Prostate gland (tissue), 2 donors: ENCODE results near the gene ANKS1B. TPM values are rescaled to one million over a fixed set of nuclear protein-coding genes. Genes with fewer than 3 reads are reported as not detected.

Experiments used
- DNase-seq: peaks from one replicate; pipeline ENCODE4 v3.0.0-alpha.2; 2019; ENCODE audit warnings: low spot score
- H3K27ac ChIP-seq, 2 donors: fragments of 200-600 bp; sonication (generic); 2 replicates each; pipeline ENCODE4 v1.5.1; 2017 to 2019
- H3K27me3 ChIP-seq: fragments of 200-600 bp; sonication (generic); replicated peaks from 2 replicates; pipeline ENCODE4 v1.5.1; 2019; ENCODE audit not compliant: insufficient read depth
- H3K36me3 ChIP-seq, 2 donors: fragments of 200-600 bp; sonication (generic); 1 replicate in 1 of 2; 2 replicates in 1 of 2; pipeline versions ENCODE4 v1.5.1 to v1.8.1; 2017 to 2019
- H3K4me1 ChIP-seq: fragments of 200-600 bp; sonication (generic); replicated peaks from 2 replicates; pipeline ENCODE4 v1.5.1; 2019
- H3K4me3 ChIP-seq, 2 donors: fragments of 200-600 bp; sonication (generic); 2 replicates each; pipeline ENCODE4 v1.5.1; 2017 to 2019
- H3K9me3 ChIP-seq: fragments of 200-600 bp; sonication (generic); 2 replicates; pipeline ENCODE4 v1.5.1; 2017
- CTCF ChIP-seq, 4 experiments: fragments of 200-600 bp in 2 of 4; fragments of 450-650 bp in 2 of 4; sonication (generic) in 2 of 4; IDR thresholded peaks; 1 replicate in 3 of 4; 2 replicates in 1 of 4; pipeline ENCODE4 v1.5.1; 2016 to 2019; ENCODE audit warnings: antibody characterized with exemption in 4 of 4, mild to moderate bottlenecking in 2 of 4, moderate library complexity in 2 of 4
- POLR2A ChIP-seq: fragments of 450-650 bp; IDR thresholded peaks from one replicate; pipeline ENCODE4 v1.6.1; 2016; ENCODE audit warnings: antibody characterized with exemption, mild to moderate bottlenecking
- POLR2AphosphoS5 ChIP-seq: sonication (generic); formaldehyde crosslinking; IDR thresholded peaks from one replicate; pipeline ENCODE4 v1.6.1; 2017; ENCODE audit warnings: antibody characterized with exemption
- WGBS: methylation state at CpG from one replicate; pipeline ENCODE4 v1.1.5; 2018; 5-methylcytosine and 5-hydroxymethylcytosine counted together
- intact Hi-C: fragments of 100-400 bp; cut with DNase I; formaldehyde crosslinking; loops from one replicate; pipeline ENCODE4 v1.14.2; 2022
- total RNA-seq, 2 donors: library from RNA; depleted of rRNA; stranded (reverse); fragments of >200 nt; gene quantifications; one replicate each; pipeline ENCODE4 v1.1.0, GENCODE V29; 2016

Gene ANKS1B
- total RNA-seq, 2 donors from 2014 or later: 13.0 to 17.4 TPM

GRCh38 chr12:99200711-99201384 lies 783.9 kb downstream of the ANKS1B start:
- Histone ChIP-seq H3K36me3 (no peaks in the 10 kb centered on the region), H3K4me1 (no peaks in the 10 kb centered on the region), H3K9me3 (no peaks in the 10 kb centered on the region), H3K4me3 (no peak overlapping the region), H3K27ac (no peak overlapping the region), H3K27me3 (no peaks in the 10 kb centered on the region)
- WGBS: 43% methylated on average over 1 of the region's 1 CpG
- intact Hi-C loops: no loop called here
- no peak for DNase-seq
- TF ChIP-seq CTCF (IDR thresholded peaks at IDR 0.05): no peak

- H3K36me3 ChIP-seq: no peaks in the 10 kb centered on the region
- no peak overlapping the region for H3K4me3 ChIP-seq
- H3K4me1 ChIP-seq: no peaks in the 10 kb centered on the region
- TF ChIP-seq CTCF (IDR thresholded peaks at IDR 0.05): no peak
- DNase-seq: no peak
- no peak overlapping the region for H3K27ac ChIP-seq
- H3K9me3 ChIP-seq: no peaks in the 10 kb centered on the region
- intact Hi-C loops: no loop called here
- no peaks in the 10 kb centered on the region for H3K27me3 ChIP-seq
- 95% methylated on average over 1 of the region's 1 CpG for WGBS
These were observed 789.3 kb downstream of the ANKS1B start for GRCh38 chr12:99195474-99195873.

GRCh38 chr12:99192489-99192888 lies 792.2 kb downstream of the ANKS1B start:
- no peak for TF ChIP-seq POLR2AphosphoS5
- no peak for TF ChIP-seq CTCF (IDR thresholded peaks at IDR 0.05)
- TF ChIP-seq POLR2A: no peak
- 76% methylated on average over 3 of the region's 3 CpGs for WGBS

GRCh38 chr12:99176871-99177270 lies 807.9 kb downstream of the ANKS1B start:
- H3K4me1 ChIP-seq: no peaks in the 10 kb centered on the region
- TF ChIP-seq POLR2A (no peak), CTCF (IDR thresholded peaks at IDR 0.05) (no peak), POLR2AphosphoS5 (no peak)
- WGBS: 90% methylated on average over 4 of the region's 4 CpGs
- no peaks in the 10 kb centered on the region for H3K36me3 ChIP-seq
- no peaks in the 10 kb centered on the region for H3K27me3 ChIP-seq
- no peak for DNase-seq
- H3K4me3 ChIP-seq: no peak overlapping the region
- no peak overlapping the region for H3K27ac ChIP-seq
- intact Hi-C loops: no loop called here
- H3K9me3 ChIP-seq: no peaks in the 10 kb centered on the region

More at GRCh38 chr12:99192489-99192888, 792.2 kb downstream of the ANKS1B start:
- Histone ChIP-seq H3K36me3 (no peaks in the 10 kb centered on the region), H3K27me3 (no peaks in the 10 kb centered on the region), H3K9me3 (no peaks in the 10 kb centered on the region), H3K27ac (no peak overlapping the region), H3K4me3 (no peak overlapping the region), H3K4me1 (no peaks in the 10 kb centered on the region)
- intact Hi-C loops: no loop called here
- no peak for DNase-seq

GRCh38 chr12:99170461-99170860 lies 814.3 kb downstream of the ANKS1B start:
- TF ChIP-seq POLR2AphosphoS5 (no peak), CTCF (IDR thresholded peaks at IDR 0.05) (no peak), POLR2A (no peak)
- Histone ChIP-seq H3K27me3 (no peaks in the 10 kb centered on the region), H3K9me3 (no peaks in the 10 kb centered on the region), H3K4me3 (no peak overlapping the region), H3K4me1 (no peaks in the 10 kb centered on the region), H3K27ac (no peak overlapping the region), H3K36me3 (no peaks in the 10 kb centered on the region)
- DNase-seq: no peak
- intact Hi-C loops: no loop called here
- 77% methylated on average over 5 of the region's 5 CpGs for WGBS
